Natural killer cell treated with Interleukin-12 subunit alpha and Interleukin-12 subunit beta and Interleukin-15 and Interleukin-18, amount 100 ng/mL, for 72 hours (primary cell): ENCODE data around the gene SMAD5. TPM values are rescaled to one million over a fixed set of nuclear protein-coding genes. Genes with fewer than 3 reads are reported as not detected.

Experiments used
- ATAC-seq, 2 donors: fragments of 150-1000 bp; cut with Tn5 transposase in 1 of 2; sonication (Bioruptor Pico), chemical (Tn5 transposase) in 1 of 2; 2 replicates each; pipeline ENCODE4 v1.10.0; 2021
- DNase-seq: peaks from one replicate; pipeline ENCODE4 v3.0.0; 2022; ENCODE audit warnings: low spot score
- H3K27ac Mint-ChIP-seq, 2 donors: 1 replicate in 1 of 2; 2 replicates in 1 of 2; pipeline ENCODE4 v1.8.0; 2022; ENCODE audit warnings: mixed read lengths in 2 of 2, mild to moderate bottlenecking in 1 of 2, moderate library complexity in 1 of 2
- H3K27me3 Mint-ChIP-seq, 2 donors: 1 replicate in 1 of 2; 2 replicates in 1 of 2; pipeline ENCODE4 v1.8.0; 2022; ENCODE audit warnings: mixed read lengths in 2 of 2
- H3K36me3 Mint-ChIP-seq: one replicate; pipeline ENCODE4 v1.8.0; 2022; ENCODE audit warnings: mixed read lengths
- H3K4me1 Mint-ChIP-seq, 2 donors: 1 replicate in 1 of 2; 2 replicates in 1 of 2; pipeline ENCODE4 v1.8.0; 2022; ENCODE audit warnings: low read depth in 2 of 2, mixed read lengths in 2 of 2, mild to moderate bottlenecking in 1 of 2
- H3K4me3 Mint-ChIP-seq: one replicate; pipeline ENCODE4 v1.8.0; 2022; ENCODE audit warnings: mixed read lengths
- H3K9me3 Mint-ChIP-seq: 2 replicates; pipeline ENCODE4 v1.8.0; 2022; ENCODE audit warnings: mixed read lengths
- total RNA-seq, 2 donors: library from RNA; stranded (reverse); gene quantifications; one replicate each; pipeline ENCODE4 v1.2.3, GENCODE V29; 2022

Gene SMAD5
- total RNA-seq, 2 donors from 2014 or later, result 27.5 to 37.6 TPM

GRCh38 chr5:136200761-136201160, 68.1 kb downstream of the SMAD5 start:
- no peak for ATAC-seq
- no peaks in the 10 kb centered on the region for H3K4me1 Mint-ChIP-seq
- no peak overlapping the region for H3K4me3 Mint-ChIP-seq

GRCh38 chr5:136201870-136202269, 69.2 kb downstream of the SMAD5 start:
- Mint-ChIP-seq H3K27me3 (peaks cover 20 to 22% of the 10 kb centered on the region in 2 donors), H3K4me3 (no peak overlapping the region), H3K27ac (no peak overlapping the region), H3K9me3 (no peaks in the 10 kb centered on the region), H3K36me3 (no peaks in the 10 kb centered on the region), H3K4me1 (no peaks in the 10 kb centered on the region)
- ATAC-seq (no peak), DNase-seq (no peak)

More at GRCh38 chr5:136200761-136201160, 68.1 kb downstream of the SMAD5 start:
- Mint-ChIP-seq H3K36me3 (no peaks in the 10 kb centered on the region), H3K27me3 (peaks cover 20 to 27% of the 10 kb centered on the region in 2 donors), H3K9me3 (no peaks in the 10 kb centered on the region), H3K27ac (no peak overlapping the region)
- DNase-seq, result no peak

GRCh38 chr5:136202469-136203205, 70.0 kb downstream of the SMAD5 start:
- Mint-ChIP-seq H3K36me3 (no peaks in the 10 kb centered on the region), H3K4me1 (no peaks in the 10 kb centered on the region), H3K27me3 (peaks cover 18 to 19% of the 10 kb centered on the region in 2 donors), H3K4me3 (no peak overlapping the region), H3K9me3 (no peaks in the 10 kb centered on the region), H3K27ac (no peak overlapping the region)
- ATAC-seq (no peak), DNase-seq (no peak)

GRCh38 chr5:136203303-136203922, 70.8 kb downstream of the SMAD5 start:
- H3K36me3 Mint-ChIP-seq, result no peaks in the 10 kb centered on the region
- ATAC-seq, result no peak
- no peak overlapping the region for H3K27ac Mint-ChIP-seq
- no peaks in the 10 kb centered on the region for H3K9me3 Mint-ChIP-seq
- DNase-seq, result no peak
- no peak overlapping the region for H3K4me3 Mint-ChIP-seq
- no peaks in the 10 kb centered on the region for H3K4me1 Mint-ChIP-seq
- peaks cover 21% of the 10 kb centered on the region in 2 donors for H3K27me3 Mint-ChIP-seq

DNA sequence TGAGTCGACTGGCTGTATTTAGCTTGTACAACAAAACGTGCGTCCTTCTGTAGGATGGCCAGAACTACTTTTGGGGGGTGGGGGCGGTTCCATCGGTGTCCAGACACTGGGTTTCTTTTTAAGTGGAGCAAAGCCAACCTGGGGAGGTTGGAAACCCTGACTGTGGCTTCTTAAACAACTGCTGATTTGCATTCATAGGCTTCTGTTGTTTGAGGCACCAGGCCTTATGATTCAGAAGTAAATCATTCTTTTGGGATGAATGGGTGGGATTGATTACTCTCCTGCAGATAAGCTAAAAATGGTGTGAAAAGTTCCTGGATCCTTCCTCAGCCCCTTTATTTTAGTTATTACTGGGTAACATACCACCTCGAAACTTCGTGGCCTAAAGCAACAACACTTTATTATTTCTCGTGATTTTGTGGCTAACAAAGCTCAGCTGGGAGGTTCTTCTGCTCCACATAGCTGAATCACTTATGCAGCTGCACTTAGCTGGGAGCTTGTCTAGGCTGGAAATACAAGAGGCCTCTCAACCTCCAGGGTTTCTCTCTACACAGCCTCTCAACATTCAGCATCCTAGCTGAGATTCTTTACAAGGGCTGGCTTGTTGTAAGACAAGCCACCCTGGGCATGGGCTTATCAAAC, 72.5 kb downstream of the SMAD5 start:
- H3K27ac Mint-ChIP-seq, result no peak overlapping the region
- no peaks in the 10 kb centered on the region for H3K9me3 Mint-ChIP-seq
- no peaks in the 10 kb centered on the region for H3K4me1 Mint-ChIP-seq
- ATAC-seq, result no peak
- H3K4me3 Mint-ChIP-seq, result no peak overlapping the region
- no peaks in the 10 kb centered on the region for H3K36me3 Mint-ChIP-seq
- H3K27me3 Mint-ChIP-seq, result peaks cover 21 to 27% of the 10 kb centered on the region in 2 donors
- no peak for DNase-seq

GRCh38 chr5:136205941-136206340, 73.3 kb downstream of the SMAD5 start:
- Mint-ChIP-seq H3K9me3 (no peaks in the 10 kb centered on the region), H3K4me1 (no peaks in the 10 kb centered on the region), H3K4me3 (no peak overlapping the region), H3K27me3 (peaks cover 24 to 33% of the 10 kb centered on the region in 2 donors), H3K27ac (no peak overlapping the region), H3K36me3 (no peaks in the 10 kb centered on the region)
- no peak for DNase-seq
- ATAC-seq, result no peak

GRCh38 chr5:136206361-136206760, 73.7 kb downstream of the SMAD5 start:
- ATAC-seq, result no peak
- Mint-ChIP-seq H3K27ac (no peak overlapping the region), H3K4me3 (no peak overlapping the region), H3K4me1 (no peaks in the 10 kb centered on the region), H3K36me3 (no peaks in the 10 kb centered on the region), H3K9me3 (no peaks in the 10 kb centered on the region), H3K27me3 (peaks cover 24 to 33% of the 10 kb centered on the region in 2 donors)
- no peak for DNase-seq

- H3K4me3 Mint-ChIP-seq, result no peak overlapping the region
- H3K9me3 Mint-ChIP-seq, result no peaks in the 10 kb centered on the region
- H3K27ac Mint-ChIP-seq, result no peak overlapping the region
- ATAC-seq (no peak), DNase-seq (no peak)
- no peaks in the 10 kb centered on the region for H3K36me3 Mint-ChIP-seq
- no peaks in the 10 kb centered on the region for H3K4me1 Mint-ChIP-seq
- H3K27me3 Mint-ChIP-seq, result peaks cover 22 to 25% of the 10 kb centered on the region in 2 donors
Observed at GRCh38 chr5:136207631-136208030, 75.0 kb downstream of the SMAD5 start.

GRCh38 chr5:136208916-136209315, 76.3 kb downstream of the SMAD5 start:
- H3K36me3 Mint-ChIP-seq, result no peaks in the 10 kb centered on the region
- ATAC-seq, result no peak
- no peaks in the 10 kb centered on the region for H3K4me1 Mint-ChIP-seq
- no peak for DNase-seq
- no peak overlapping the region for H3K27ac Mint-ChIP-seq
- H3K9me3 Mint-ChIP-seq, result no peaks in the 10 kb centered on the region
- H3K4me3 Mint-ChIP-seq, result no peak overlapping the region
- peaks cover 16 to 25% of the 10 kb centered on the region in 2 donors for H3K27me3 Mint-ChIP-seq

- Mint-ChIP-seq H3K27ac (no peak overlapping the region), H3K9me3 (no peaks in the 10 kb centered on the region), H3K27me3 (peaks cover 13 to 25% of the 10 kb centered on the region in 2 donors), H3K4me3 (no peak overlapping the region), H3K36me3 (no peaks in the 10 kb centered on the region), H3K4me1 (no peaks in the 10 kb centered on the region)
- DNase-seq (no peak), ATAC-seq (peak in 1 of 2 donors; percentile 9)
Observed at GRCh38 chr5:136209346-136209910, 76.8 kb downstream of the SMAD5 start.

GRCh38 chr5:136210259-136210658, 77.6 kb downstream of the SMAD5 start:
- Mint-ChIP-seq H3K4me1 (no peaks in the 10 kb centered on the region), H3K27me3 (peaks cover 13 to 25% of the 10 kb centered on the region in 2 donors), H3K4me3 (no peak overlapping the region), H3K36me3 (no peaks in the 10 kb centered on the region), H3K9me3 (no peaks in the 10 kb centered on the region), H3K27ac (no peak overlapping the region)
- ATAC-seq (no peak), DNase-seq (no peak)

GRCh38 chr5:136211282-136212040, 78.8 kb downstream of the SMAD5 start:
- ATAC-seq (no peak), DNase-seq (no peak)
- no peak overlapping the region for H3K27ac Mint-ChIP-seq
- no peak overlapping the region for H3K4me3 Mint-ChIP-seq
- no peaks in the 10 kb centered on the region for H3K9me3 Mint-ChIP-seq
- H3K4me1 Mint-ChIP-seq, result no peaks in the 10 kb centered on the region
- no peaks in the 10 kb centered on the region for H3K36me3 Mint-ChIP-seq
- H3K27me3 Mint-ChIP-seq, result peaks cover 13 to 25% of the 10 kb centered on the region in 2 donors

DNA sequence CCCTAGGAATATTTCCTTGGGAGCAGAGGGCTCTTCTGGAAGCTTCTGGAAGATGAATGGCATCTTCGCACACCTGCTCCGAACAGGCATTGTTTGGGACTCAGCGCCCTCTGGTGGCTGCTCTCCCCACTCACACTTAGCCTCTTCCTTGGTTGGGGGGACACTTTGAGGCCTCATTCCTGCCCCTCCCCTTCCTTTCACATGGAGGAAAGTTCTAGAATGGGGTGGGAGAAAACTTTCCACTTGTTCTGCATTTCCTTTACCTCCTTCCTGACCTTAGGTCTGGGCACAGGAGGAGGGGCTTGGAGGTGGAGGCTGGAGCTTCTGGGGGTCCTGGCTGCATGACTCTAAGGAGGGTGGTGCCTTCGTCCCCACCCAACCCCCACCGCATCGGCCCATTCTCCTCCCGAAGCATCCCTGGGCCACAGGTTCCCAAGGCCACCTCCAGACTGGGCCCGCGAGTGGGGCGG, 79.6 kb downstream of the SMAD5 start:
- ATAC-seq, result no peak
- no peaks in the 10 kb centered on the region for H3K9me3 Mint-ChIP-seq
- H3K4me1 Mint-ChIP-seq, result no peaks in the 10 kb centered on the region
- H3K27me3 Mint-ChIP-seq, result peaks cover 17 to 25% of the 10 kb centered on the region in 2 donors
- DNase-seq, result no peak
- H3K4me3 Mint-ChIP-seq, result no peak overlapping the region
- H3K27ac Mint-ChIP-seq, result no peak overlapping the region
- H3K36me3 Mint-ChIP-seq, result no peaks in the 10 kb centered on the region
